Stomach (tissue), 9 donors: Measurements from ENCODE around the gene CHD5. TPM values are rescaled to one million over a fixed set of nuclear protein-coding genes. Genes with fewer than 3 reads are reported as not detected.

Experiments
- DNase-seq, 2 donors: peaks; one replicate each; pipeline versions ENCODE4 v3.0.0 to v3.0.0-alpha.2; 2013 to 2019
- H3K27ac ChIP-seq, 5 donors: fragments of 200-600 bp in 4 of 5; sonication (generic) in 4 of 5; one replicate each; pipeline ENCODE4 v1.5.1; 2013 to 2019; ENCODE audit warnings: mild to moderate bottlenecking in 1 of 5, moderate library complexity in 1 of 5
- H3K27me3 ChIP-seq, 3 donors: fragments of 200-600 bp; sonication (generic); one replicate each; pipeline ENCODE4 v1.5.1; 2017 to 2019; ENCODE audit warnings: mixed run types in 1 of 3
- H3K36me3 ChIP-seq, 4 donors: fragments of 200-600 bp; sonication (generic); 1 replicate in 3 of 4; 2 replicates in 1 of 4; pipeline ENCODE4 v1.5.1; 2016 to 2019
- H3K4me1 ChIP-seq, 4 donors: fragments of 200-600 bp; sonication (generic); one replicate each; pipeline ENCODE4 v1.5.1; 2016 to 2019
- H3K4me3 ChIP-seq, 4 donors: fragments of 200-600 bp; sonication (generic) in 3 of 4; one replicate each; pipeline ENCODE4 v1.5.1; 2016 to 2019; ENCODE audit warnings: mild to moderate bottlenecking in 1 of 4
- H3K9me3 ChIP-seq, 4 donors: fragments of 200-600 bp; sonication (generic); one replicate each; pipeline ENCODE4 v1.5.1; 2016 to 2019
- EP300 ChIP-seq: sonication (generic); formaldehyde crosslinking; IDR thresholded peaks from one replicate; pipeline ENCODE4 v1.6.1; 2017; ENCODE audit warnings: antibody characterized with exemption
- POLR2A ChIP-seq, 4 donors: fragments of 450-650 bp; IDR thresholded peaks; one replicate each; pipeline ENCODE4 v1.6.1; 2016; ENCODE audit warnings: antibody characterized with exemption in 4 of 4, control low read depth in 2 of 4, mild to moderate bottlenecking in 1 of 4, moderate library complexity in 1 of 4
- POLR2AphosphoS5 ChIP-seq, 3 donors: sonication (generic); formaldehyde crosslinking; IDR thresholded peaks; one replicate each; pipeline ENCODE4 v1.6.1; 2016; ENCODE audit warnings: antibody characterized with exemption in 3 of 3
- WGBS, 5 donors: extraction: QIAGEN DNeasy Blood & Tissue Kit in 3 of 5; methylation state at CpG; one replicate each; pipeline versions ENCODE4 v1.1.5 to v1.1.7; 2013 to 2018; 5-methylcytosine and 5-hydroxymethylcytosine counted together
- intact Hi-C: fragments of 100-400 bp; cut with DNase I; formaldehyde crosslinking; loops from one replicate; pipeline ENCODE4 v1.15.1; 2023; ENCODE audit warnings: low total_unique reads
- polyA plus RNA-seq, 3 donors: library from polyadenylated mRNA; stranded (reverse); fragments of 200-250 nt; gene quantifications; one replicate each; pipeline ENCODE4 v1.2.3, GENCODE V29; 2013
- total RNA-seq, 5 donors: library from RNA; depleted of rRNA; stranded (reverse); fragments of >200 nt; gene quantifications; one replicate each; pipeline versions ENCODE4 v1.1.0 to v1.2.3, GENCODE V29; 2014 to 2016
- TF ChIP-seq, protein P1 (sequence below), 7 experiments: fragments of 450-650 bp in 4 of 7; fragments of 200-600 bp in 3 of 7; sonication (generic) in 3 of 7; IDR thresholded peaks; one replicate each; pipeline ENCODE4 v1.5.1; 2016 to 2019; ENCODE audit warnings: antibody characterized with exemption in 7 of 7, control low read depth in 2 of 7, mild to moderate bottlenecking in 1 of 7
- donor health status: healthy with polysubstance abuse.
- donor health status: Bipolar disorder and iron deficiency.
- donor health status: healthy.

The CHD5 gene
- total and polyA plus RNA-seq, 8 donors, result 0.06 to 0.92 (median 0.29) TPM; not detected in 1

DNA sequence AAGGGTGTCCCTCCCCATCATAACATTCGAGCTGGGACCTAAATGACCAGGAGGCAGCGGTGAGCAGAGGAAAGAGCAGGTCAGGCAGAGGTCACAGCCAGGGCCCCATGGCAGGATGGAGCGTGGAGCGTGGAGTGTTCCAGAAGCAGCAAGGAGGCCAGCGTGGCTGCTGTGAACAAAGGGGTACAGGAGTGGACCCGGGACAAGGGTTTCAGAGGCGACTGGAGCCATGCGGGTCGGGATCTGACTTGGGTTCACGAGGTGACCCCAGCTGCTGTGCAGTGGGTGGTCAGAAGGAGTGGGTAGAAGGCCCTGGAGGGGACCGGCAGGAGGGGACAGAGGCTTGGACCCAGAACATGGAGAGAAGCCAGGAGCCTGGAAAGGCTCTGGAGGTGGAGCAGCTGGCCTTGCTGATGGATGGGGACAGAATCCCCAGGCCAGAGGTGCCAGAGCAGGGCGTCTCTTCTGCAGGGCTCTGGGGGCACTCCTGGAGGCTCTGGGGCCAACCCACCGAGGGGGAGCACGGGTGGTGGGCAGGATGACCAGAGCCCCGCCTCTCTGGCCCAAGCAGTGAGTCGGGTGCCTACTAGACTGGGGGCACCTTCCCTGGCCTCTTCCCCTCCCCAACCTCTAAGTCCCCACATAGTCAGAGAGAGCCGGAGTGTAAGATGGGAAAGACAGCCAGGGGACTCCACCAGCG, 2.3 kb downstream of the CHD5 start:
- WGBS, 5 donors, result 69 to 78% (median 71%) methylated on average over 13 to 18 of the region's 18 CpGs

DNA sequence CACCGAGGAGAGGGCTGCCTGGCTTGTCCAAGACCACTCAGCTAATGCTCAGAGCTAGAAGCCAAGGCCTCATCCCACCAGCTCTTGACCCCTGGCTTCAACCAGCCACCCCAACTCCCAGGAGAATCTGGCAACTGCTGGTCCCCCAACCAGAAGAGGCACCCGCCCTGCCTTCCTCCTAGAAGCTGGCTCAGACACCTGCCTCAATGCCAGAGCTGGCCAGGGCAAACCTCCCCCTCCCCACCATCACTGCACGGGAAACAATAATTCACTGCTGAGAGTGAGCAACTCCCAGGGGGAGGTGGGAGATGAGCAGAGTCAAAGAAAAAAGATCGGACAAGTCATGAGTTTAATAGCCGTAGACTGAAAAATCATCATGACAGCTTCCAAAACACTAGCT, 3.3 kb downstream of the CHD5 start:
- Histone ChIP-seq H3K27ac (no peak overlapping the region), H3K9me3 (no peaks in the 10 kb centered on the region), H3K4me1 (peaks cover 25 to 32% (median 29%) of the 10 kb centered on the region in 4 donors), H3K27me3 (peaks cover 7 to 90% (median 53%) of the 10 kb centered on the region in 3 donors), H3K4me3 (no peak overlapping the region), H3K36me3 (no peaks in the 10 kb centered on the region)
- TF ChIP-seq EP300, result no peak
- DNase-seq, result no peak
- 60 to 85% (median 75%) methylated on average over 4 to 5 of the region's 5 CpGs for WGBS, 5 donors
- intact Hi-C loops, result no loop called here

More for the DNA sequence above, 2.3 kb downstream of the CHD5 start:
- TF ChIP-seq POLR2A (IDR thresholded peaks at IDR 0.05), result no peak
- TF ChIP-seq EP300, result no peak
- no peak for TF ChIP-seq POLR2AphosphoS5 (IDR thresholded peaks at IDR 0.05)
- TF ChIP-seq, protein P1, sequence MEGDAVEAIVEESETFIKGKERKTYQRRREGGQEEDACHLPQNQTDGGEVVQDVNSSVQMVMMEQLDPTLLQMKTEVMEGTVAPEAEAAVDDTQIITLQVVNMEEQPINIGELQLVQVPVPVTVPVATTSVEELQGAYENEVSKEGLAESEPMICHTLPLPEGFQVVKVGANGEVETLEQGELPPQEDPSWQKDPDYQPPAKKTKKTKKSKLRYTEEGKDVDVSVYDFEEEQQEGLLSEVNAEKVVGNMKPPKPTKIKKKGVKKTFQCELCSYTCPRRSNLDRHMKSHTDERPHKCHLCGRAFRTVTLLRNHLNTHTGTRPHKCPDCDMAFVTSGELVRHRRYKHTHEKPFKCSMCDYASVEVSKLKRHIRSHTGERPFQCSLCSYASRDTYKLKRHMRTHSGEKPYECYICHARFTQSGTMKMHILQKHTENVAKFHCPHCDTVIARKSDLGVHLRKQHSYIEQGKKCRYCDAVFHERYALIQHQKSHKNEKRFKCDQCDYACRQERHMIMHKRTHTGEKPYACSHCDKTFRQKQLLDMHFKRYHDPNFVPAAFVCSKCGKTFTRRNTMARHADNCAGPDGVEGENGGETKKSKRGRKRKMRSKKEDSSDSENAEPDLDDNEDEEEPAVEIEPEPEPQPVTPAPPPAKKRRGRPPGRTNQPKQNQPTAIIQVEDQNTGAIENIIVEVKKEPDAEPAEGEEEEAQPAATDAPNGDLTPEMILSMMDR (IDR thresholded peaks at IDR 0.05), result no peak
- Histone ChIP-seq H3K27me3 (peaks cover 7 to 86% (median 50%) of the 10 kb centered on the region in 3 donors), H3K4me3 (no peak overlapping the region), H3K4me1 (peaks cover 25 to 36% (median 29%) of the 10 kb centered on the region in 4 donors), H3K36me3 (no peaks in the 10 kb centered on the region), H3K9me3 (no peaks in the 10 kb centered on the region), H3K27ac (no peak overlapping the region)
- intact Hi-C loops, result no loop called here
- no peak for DNase-seq

DNA sequence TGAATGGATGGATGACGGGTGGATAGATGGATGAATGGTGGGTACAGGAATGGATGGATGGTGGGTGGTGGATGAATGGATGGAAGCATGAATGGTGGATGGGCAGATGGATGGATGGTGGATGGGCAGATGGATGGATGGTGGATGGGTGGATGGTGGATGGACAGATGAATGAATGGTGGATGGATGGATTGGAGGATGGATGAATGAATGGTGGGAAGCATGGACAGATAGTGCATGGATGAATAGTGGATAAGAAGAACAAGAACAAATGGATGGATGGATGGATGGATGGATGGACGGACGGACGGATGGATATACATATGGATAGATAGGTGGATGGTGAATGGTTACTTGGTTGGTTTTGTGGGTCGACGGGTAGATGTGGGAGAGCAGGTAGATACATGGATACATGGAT, 4.7 kb downstream of the CHD5 start:
- WGBS, 5 donors, result 87 to 96% (median 93%) methylated on average over 6 of the region's 6 CpGs
- peaks cover 7 to 90% (median 53%) of the 10 kb centered on the region in 3 donors for H3K27me3 ChIP-seq
- H3K36me3 ChIP-seq, result no peaks in the 10 kb centered on the region
- H3K4me1 ChIP-seq, result peaks cover 15 to 19% (median 18%) of the 10 kb centered on the region in 4 donors
- intact Hi-C loops, result no loop called here
- TF ChIP-seq, protein P1 (IDR thresholded peaks at IDR 0.05), result no peak
- TF ChIP-seq POLR2AphosphoS5 (IDR thresholded peaks at IDR 0.05), result no peak
- no peak for TF ChIP-seq EP300
- no peak for TF ChIP-seq POLR2A (IDR thresholded peaks at IDR 0.05)
- no peak overlapping the region for H3K27ac ChIP-seq
- H3K9me3 ChIP-seq, result no peaks in the 10 kb centered on the region
- H3K4me3 ChIP-seq, result no peak overlapping the region
- DNase-seq, result no peak

DNA sequence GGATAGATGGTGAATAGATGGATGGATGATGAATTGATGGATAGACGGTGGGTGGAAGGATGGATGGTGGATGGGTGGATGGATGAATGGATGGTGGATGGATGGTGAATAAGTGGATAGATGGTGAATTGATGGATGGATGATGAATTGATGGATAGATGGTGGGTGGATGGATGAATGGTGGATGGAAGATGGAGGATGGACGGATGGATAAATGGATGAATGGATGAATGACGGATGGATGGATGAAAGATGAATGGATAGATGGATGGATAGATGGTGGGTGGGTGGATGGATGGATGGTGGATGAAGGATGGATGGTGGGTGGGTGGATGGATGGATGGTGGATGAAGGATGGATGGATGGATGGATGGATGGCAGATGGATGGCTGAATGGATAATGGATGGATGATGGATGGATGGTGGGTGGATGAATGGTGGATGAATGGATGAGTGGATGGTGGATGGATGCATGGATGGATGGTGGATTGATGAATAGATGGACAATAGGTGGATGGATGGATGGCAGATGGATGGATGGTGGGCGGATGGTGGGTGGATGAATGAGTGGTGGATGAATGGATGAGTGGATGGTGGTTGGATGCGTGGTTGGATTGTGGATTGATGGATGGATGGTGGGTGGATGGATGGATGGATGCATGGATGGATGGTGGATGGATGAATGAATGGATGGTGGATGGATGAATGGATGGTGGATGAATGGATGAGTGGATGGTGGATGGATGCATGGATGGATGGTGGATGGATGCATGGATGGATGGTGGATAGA, 5.3 kb downstream of the CHD5 start:
- Histone ChIP-seq H3K4me1 (peaks cover 9 to 13% (median 13%) of the 10 kb centered on the region in 4 donors), H3K36me3 (no peaks in the 10 kb centered on the region), H3K9me3 (no peaks in the 10 kb centered on the region), H3K27me3 (peaks cover 7 to 90% (median 53%) of the 10 kb centered on the region in 3 donors), H3K27ac (no peak overlapping the region), H3K4me3 (no peak overlapping the region)
- intact Hi-C loops, result no loop called here
- no peak for DNase-seq
- WGBS, 5 donors, result 85 to 97% (median 91%) methylated on average over 5 of the region's 5 CpGs
- TF ChIP-seq POLR2AphosphoS5 (IDR thresholded peaks at IDR 0.05) (no peak), POLR2A (IDR thresholded peaks at IDR 0.05) (no peak), EP300 (no peak)
- TF ChIP-seq, protein P1 (IDR thresholded peaks at IDR 0.05), result no peak
